HG03457 (cell line): ENCODE results near the gene SH3BP5L.

Experiments used
- ATAC-seq: cut with Tn5 transposase; IDR thresholded peaks from one replicate; pipeline ENCODE4 v1.9.1; 2021; ENCODE audit warnings: moderate number of reproducible peaks; ENCODE audit not compliant: unreplicated experiment

The SH3BP5L gene

GRCh38 chr1:248851390-248851789, 25.7 kb upstream of the SH3BP5L start:
- no peak for ATAC-seq

- ATAC-seq = no peak
Observed at GRCh38 chr1:248850536-248851251, 25.0 kb upstream of the SH3BP5L start.

DNA sequence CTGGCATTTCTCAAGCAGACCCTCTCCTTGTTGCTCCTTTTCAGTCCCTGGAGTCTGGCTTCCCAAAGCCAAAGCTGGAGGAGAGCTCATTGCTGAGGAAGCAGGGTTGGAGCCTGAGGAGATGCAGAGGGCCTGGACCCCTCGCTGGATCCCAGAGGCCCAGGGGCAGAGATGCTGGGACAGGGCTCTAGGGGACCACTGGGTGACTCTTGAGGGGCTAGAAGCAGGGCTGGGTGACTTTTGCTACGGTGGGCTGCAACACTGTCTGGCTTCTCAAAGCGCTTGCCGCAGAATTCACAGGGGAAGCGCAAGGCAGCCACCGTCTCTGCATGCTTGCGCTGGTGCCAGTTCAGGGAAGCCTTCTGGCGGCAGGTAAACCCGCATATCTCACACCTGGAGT, 24.4 kb upstream of the SH3BP5L start:
- no peak for ATAC-seq

DNA sequence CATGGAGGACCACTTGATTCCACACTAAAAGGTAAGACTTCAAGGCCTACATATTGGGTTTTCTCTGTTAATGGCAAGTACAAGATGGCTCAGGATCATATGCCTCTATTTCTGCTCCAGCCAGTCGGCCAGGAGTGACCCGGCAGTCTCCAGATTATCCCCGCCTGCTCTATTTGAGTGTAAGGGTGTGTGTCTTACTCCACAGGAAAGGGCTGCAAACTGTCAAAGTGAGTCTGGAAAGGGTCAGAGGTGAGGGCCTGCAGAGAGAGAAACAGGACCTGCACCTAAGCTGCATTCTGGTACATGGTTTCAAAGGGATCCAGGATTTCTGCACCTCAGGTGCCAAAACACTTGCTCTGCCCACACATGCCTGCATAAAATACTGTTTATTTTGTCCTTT, 23.9 kb upstream of the SH3BP5L start:
- ATAC-seq = no peak

DNA sequence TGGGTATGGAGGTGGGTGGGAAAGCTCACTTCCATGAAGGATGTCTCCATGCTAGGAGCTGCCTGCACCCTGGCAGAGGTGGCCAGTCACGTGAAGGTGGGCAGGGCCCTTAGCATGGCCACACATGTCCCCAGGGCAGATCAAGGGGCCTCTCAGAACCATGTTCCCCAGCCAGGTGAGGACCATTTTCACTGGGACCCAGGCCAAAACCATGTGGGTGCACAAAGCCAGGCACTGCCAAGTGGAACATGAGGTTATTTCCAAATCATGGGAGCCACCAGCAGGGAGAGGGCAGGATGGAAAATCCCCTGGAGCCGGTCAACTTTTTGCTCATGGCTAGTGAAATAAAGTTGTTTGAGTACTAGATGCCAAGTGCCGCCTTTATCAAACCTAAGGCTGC, 23.4 kb upstream of the SH3BP5L start:
- ATAC-seq = no peak

DNA sequence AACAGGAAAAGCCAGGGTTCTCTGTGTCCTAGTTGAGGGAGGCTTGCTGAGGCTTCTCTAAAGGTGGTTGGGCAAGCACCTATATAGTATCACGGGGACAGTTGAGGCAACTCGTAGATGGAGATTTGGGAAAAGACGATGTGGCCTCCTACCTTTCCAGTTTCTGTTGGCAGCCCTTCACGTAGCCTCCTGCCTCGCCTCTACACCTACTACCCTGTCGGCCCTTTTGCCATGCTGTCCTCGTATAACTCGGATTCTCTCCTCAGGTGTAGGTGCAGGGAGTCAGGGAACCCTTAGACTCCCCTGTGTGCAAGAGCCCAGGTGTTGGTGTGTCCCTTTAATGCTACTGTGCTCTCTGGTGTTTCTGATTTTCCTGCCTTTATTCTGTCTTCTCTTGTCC, 22.9 kb upstream of the SH3BP5L start:
- no peak for ATAC-seq

DNA sequence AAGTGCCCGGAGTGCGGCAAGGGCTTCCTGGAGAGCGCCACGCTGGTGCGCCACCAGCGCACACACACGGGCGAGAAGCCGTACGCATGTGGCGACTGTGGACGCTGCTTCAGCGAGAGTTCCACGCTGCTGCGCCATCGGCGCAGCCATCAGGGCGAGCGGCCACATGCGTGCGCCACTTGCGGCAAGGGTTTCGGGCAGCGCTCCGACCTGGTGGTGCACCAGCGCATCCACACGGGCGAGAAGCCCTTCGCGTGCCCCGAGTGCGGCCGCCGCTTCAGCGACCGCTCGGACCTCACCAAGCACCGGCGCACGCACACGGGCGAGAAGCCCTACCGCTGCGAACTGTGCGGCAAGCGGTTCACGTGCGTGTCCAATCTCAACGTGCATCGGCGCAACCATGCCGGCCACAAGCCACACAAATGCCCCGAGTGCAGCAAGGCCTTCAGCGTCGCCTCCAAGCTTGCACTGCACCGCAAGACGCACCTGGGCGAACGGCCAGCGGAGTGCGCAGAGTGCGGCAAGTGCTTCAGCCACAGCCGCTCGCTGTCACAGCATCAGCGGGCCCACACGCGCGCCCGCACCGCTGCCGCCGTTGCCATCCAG, 22.3 kb upstream of the SH3BP5L start:
- no peak for ATAC-seq

DNA sequence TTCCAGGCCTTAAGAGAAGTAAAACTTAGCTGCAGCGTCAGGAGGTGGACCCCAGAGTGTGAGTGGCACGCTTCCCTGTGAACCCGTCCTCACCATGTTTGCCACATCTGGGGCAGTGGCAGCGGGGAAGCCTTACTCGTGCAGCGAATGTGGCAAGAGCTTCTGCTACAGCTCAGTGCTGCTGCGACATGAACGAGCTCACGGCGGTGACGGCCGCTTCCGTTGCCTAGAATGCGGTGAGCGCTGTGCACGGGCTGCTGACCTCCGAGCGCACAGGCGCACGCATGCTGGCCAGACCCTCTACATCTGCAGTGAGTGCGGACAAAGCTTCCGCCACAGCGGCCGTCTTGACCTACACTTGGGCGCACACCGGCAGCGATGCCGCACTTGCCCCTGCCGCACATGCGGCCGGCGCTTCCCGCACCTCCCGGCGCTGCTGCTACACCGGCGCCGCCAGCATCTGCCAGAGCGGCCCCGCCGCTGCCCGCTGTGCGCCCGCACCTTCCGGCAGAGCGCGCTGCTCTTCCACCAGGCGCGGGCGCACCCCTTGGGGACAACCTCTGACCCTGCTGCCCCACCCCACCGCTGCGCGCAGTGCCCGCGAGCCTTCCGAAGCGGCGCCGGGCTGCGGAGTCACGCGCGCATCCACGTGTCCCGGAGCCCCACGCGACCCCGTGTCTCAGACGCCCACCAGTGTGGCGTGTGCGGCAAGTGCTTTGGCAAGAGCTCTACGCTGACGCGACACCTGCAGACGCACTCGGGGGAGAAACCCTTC, 21.7 kb upstream of the SH3BP5L start:
- ATAC-seq = no peak

GRCh38 chr1:248844526-248844925, 18.8 kb upstream of the SH3BP5L start:
- no peak for ATAC-seq

DNA sequence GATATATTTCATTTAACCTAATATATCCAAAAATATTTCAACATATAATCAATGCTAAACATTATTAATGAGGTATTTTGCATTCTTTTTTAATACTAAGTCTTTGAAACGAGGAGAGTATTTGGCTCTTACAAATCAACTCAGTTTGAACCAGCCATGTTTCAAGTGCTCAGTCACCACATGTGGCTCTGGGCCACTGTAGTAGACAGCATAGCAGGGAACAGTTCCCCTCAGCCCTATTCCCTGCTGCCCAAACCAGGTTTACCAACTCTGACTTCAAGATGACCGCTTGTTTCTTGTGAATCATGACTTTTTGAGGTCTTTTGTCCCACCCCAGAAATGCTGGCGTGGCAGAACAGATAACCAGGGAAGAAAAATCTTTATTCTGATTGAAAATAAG, 18.0 kb upstream of the SH3BP5L start:
- no peak for ATAC-seq

- no peak for ATAC-seq
Observed at GRCh38 chr1:248842781-248843331, 17.1 kb upstream of the SH3BP5L start.

DNA sequence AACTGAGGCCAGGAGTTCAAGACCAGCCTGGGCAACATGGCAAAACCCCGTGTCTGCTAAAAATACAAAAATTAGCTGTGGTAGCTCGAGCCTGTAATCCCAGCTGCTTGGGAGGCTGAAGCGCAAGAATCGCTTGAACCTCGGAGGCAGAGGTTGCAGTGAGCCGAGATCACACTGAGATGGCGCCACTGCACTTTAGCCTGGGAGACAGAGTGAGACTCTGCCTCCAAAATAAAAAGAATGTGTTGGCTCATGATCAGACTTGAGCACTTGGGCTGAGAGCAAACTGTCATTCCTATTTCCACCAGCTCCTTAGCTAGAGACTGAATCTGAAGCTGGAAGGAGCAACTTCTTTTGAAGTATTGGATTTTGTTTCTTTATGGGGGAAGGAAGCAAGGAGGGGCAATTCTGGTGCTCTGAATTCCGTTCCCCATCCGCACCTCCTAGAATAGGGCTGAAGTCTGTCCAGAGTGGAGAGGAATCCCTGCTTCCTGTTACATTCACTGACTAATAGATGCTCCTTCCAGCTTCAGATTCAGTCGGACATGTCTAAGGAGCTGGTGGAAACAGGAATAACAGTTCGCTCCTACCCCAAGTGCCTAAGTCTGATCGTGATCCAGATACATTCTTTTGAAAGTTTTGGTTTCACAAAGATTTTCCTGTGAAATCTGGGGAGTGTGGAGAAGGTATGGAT, 16.1 kb upstream of the SH3BP5L start:
- no peak for ATAC-seq

- no peak for ATAC-seq
Observed at GRCh38 chr1:248840946-248841345, 15.2 kb upstream of the SH3BP5L start.

DNA sequence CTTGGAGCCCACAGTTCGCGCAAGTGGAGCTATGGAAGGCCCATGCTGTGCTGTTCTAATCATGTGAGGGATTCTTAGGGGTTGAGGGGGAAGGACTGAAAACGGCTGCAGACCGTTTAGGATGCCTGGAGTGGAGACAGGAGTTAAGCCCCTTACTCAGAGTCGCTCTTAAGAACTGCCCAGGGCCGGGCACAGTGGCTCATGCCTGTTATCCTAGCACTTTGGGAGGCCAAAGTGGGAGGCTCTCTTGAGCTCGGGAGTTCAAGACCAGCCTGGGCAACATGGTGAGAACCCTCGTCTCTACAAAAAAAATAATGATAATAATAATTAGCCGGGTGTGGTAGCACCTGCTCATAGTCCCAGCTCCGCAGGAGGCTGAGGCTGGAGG, 13.4 kb upstream of the SH3BP5L start:
- ATAC-seq = no peak

GRCh38 chr1:248838357-248839167, 12.8 kb upstream of the SH3BP5L start:
- ATAC-seq = peak; percentile 59

- peak; percentile 87 for ATAC-seq
Observed at GRCh38 chr1:248837781-248838356, 12.2 kb upstream of the SH3BP5L start, which contains the start of gene ZNF672. TSS of gene ZNF672 (plus strand) at chr1:248838224. CDS start at chr1:248847275, 9,051 bp downstream.

- ATAC-seq = no peak
Observed at GRCh38 chr1:248837045-248837780, 11.5 kb upstream of the SH3BP5L start.

DNA sequence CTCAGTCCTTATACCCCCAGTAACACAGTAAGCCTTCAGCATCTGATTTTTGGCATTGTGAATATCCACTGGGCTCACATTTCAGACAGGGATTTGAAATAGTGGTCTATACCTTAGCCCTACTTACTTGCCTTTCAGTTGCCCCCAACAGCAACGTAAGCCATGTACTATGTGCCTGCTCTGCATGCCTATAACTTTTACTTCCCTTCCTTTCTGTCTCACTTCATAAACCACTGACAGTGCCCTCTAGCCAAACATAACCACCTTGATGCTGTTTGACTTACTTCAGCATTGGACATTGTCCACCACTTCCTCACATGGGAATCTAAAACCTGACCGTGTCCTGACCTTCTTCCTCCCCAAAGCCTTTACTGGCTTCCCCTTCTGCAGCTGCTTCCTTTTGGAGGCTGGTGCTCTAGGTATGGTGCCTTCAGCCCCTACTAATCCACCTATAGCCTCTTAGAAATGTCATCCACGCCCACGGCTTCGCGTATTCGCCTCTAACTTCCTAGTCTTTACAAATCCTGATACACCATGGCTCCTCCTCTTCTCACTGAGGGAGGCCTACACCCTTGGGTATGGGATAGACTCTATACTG, 8.7 kb upstream of the SH3BP5L start:
- no peak for ATAC-seq

DNA sequence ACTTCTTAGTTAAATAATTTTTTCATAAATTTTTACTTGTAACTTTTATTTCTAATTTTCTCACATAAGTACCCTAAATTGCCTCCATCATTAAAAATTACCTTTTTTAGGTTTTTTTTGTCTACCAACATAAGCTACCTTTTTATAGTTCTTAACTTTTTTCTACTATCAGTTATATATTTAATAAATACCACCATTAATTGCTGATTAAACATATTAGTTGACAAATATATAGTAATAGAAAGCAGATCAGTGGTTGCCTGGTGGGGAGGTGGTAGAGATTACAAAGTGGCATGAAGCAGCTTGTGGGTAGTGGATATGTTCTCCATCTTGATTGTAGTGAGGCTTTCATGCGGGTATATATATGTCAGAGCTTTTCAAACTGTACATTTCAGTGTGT, 6.1 kb upstream of the SH3BP5L start:
- ATAC-seq = no peak
